Esophagus muscularis mucosa (tissue), 3 donors: ENCODE measurements around the gene PCGF5.

ENCODE experiments used
- CTCF ChIP-seq, 3 experiments: fragments of 200-600 bp in 2 of 3; fragments of 450-650 bp in 1 of 3; sonication (generic) in 2 of 3; IDR thresholded peaks; one replicate each; pipeline ENCODE4 v1.5.1; 2017 to 2019; ENCODE audit warnings: antibody characterized with exemption in 3 of 3, mild to moderate bottlenecking in 2 of 3, moderate library complexity in 1 of 3
- POLR2A ChIP-seq: fragments of 450-650 bp; IDR thresholded peaks from one replicate; pipeline ENCODE4 v1.6.1; 2017; ENCODE audit warnings: antibody characterized with exemption, moderate library complexity, mild to moderate bottlenecking, low read depth

- TF ChIP-seq CTCF (IDR thresholded peaks at IDR 0.05) (no peak), POLR2A (no peak)
Observed at GRCh38 chr10:91249700-91250099, 29.2 kb downstream of the PCGF5 start.
